Inflammatory macrophage (primary cell): ENCODE results near the gene TSPAN9.
A peak's percentile ranks its signal among the peaks of the same experiment; 100 is the strongest.

Experiments
- DNase-seq, 2 donors: peaks; one replicate each; pipeline ENCODE4 v3.0.0-alpha.2; 2020 to 2022

Gene TSPAN9

DNA sequence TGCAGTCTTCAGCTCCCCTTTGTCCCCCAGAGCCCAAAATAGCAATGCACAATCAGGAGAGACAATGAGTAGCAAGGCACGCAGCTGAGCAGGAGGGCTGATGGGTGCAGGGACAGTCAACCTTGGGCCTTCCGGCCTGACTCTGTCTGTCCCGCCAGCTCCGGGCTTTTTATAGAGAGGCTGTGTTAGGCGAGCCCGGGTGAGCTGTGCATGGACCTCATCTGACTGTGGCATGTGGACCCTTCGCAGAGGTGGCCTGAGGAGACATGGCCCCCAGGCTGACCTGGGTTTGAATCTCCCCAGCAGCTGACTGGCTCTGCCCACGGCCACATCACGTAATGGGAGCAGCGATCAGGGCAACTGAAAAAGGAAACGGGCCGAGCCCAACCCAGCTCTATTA is 177.9 kb downstream of the TSPAN9 start:
- DNase-seq, result no peak

- no peak for DNase-seq
Measured at GRCh38 chr12:3256103-3256631, 179.0 kb downstream of the TSPAN9 start.

DNA sequence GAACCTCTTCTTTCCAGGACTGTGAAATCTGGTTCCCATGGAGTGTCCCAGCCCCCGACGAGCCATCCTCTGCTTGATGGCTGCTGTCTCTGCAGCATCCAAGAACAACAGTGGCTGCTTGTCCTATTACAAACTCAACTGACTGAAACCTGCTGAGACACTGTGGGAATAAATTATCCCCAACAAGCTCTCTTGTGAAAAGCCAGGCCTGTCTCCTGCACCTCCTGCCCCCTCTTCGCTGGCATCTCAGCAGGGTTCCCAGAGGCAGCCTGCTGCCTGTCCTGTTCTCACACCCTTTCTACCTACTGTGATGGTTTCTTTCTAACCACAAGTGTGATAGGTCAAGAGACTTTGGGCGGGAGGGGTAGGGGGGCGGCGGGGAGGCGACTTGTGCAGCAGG is 180.2 kb downstream of the TSPAN9 start:
- DNase-seq, result no peak

GRCh38 chr12:3259973-3260372 is 182.8 kb downstream of the TSPAN9 start:
- DNase-seq, result no peak

DNA sequence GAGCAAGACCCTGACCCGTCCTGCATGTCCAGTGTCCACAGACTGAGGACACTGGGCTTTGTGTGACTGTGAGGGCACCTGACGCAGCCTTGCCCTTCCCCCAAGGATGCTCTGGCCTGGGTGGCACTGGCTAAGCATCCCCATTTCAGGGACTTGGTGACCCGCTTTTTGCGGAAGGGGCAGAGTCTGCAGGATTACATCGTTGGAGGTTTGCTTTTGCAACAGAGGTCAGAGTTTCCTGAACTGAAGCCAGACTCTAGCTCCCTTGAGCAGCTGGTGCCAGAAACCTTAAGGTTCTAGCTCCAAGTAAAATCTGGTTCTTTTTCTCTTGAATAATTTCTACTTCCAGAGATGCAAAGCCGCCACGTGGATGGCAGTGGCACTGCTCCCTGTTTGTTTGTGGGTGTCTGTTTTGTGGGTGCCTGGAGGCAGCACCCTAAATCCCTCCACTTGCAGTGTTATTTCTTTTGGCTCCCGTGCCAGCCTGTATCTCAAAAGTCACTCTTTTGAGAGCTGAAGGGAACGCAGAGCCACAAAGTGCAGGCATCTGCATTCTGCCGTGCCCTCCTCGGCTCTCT is 184.7 kb downstream of the TSPAN9 start:
- peak; percentile 16 to 33 for DNase-seq

DNA sequence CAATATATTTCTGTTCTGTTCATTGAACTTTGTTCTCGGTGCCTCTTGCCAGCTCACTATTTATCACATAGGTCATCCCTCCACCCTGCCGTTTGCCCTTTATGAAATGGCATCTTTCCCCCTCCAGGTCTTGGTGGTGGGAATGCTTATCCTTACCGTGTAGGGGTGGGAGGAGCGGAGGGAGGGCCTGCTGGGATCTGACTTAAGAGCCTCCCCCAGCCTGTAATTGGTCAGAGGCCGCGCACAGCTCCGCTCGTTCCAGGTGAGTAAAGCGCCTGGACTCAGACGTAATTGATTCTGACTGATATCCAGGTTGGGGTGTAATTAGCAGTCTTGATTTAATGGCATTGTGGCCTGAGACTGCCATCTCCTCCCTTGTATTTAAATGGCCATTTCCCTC is 185.3 kb downstream of the TSPAN9 start:
- DNase-seq, result no peak

DNA sequence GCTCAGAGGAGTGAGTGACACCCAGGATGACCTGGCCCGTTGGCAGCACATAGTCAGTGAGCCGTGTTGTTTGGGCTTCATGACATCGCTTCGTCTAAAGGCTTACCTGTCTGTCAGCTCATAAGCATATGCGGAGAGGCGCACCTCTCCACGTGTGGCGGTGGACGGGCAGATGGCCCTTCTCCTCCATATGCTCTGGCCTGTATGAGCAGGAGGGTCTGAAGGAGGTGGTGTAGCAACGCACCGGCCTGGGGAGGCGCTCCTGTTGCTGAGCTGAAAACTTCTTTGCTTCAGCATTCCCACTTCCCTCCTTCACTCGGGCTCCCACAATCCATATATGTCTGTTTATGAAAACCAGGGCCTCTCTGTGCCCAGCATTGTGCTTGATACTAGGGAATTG is 186.1 kb downstream of the TSPAN9 start:
- DNase-seq, result no peak

- no peak for DNase-seq
Measured at GRCh38 chr12:3263939-3264922, 187.1 kb downstream of the TSPAN9 start.

GRCh38 chr12:3265406-3265805 is 188.2 kb downstream of the TSPAN9 start:
- no peak for DNase-seq

DNA sequence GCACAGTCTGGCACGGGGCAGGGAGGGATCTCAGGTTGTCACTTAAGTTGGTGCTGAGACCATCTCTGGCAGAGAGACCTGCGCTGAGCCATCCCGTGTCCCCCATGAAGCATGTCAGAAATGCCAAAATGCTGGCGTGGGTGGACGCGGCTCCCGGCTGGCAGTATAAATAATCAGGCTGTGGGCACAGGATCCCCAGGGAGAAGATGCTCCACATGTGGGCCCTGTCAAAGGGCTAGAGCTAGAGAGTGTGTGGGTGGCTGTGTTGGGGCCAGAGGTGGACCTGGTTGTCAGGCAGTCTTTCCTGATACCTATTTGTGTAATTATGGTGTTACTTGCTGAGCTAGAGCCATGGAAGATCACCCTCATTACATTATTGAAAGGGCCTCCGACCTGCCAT is 189.5 kb downstream of the TSPAN9 start:
- no peak for DNase-seq

DNA sequence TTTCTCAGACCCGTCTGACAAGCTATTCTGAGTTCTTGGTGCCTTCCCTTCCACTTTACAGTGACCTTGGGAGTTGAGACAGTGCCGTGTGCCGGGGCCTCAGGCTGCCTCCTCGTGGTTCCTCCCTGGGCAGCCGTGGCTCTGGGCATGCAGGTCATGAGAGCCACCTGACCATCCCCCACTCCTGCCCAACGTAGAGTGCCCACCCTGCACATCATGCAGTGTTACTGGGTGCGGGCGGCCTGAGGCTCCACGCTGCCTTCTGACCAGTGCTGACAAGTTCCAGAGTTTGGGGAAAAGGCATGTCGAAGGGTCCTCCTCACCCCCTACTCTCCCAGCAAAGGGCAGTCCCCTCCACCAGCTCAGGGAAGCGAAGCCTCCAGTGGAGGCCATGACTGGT is 190.5 kb downstream of the TSPAN9 start:
- DNase-seq, result no peak

- DNase-seq, result no peak
Measured at GRCh38 chr12:3269594-3269993, 192.4 kb downstream of the TSPAN9 start.

DNA sequence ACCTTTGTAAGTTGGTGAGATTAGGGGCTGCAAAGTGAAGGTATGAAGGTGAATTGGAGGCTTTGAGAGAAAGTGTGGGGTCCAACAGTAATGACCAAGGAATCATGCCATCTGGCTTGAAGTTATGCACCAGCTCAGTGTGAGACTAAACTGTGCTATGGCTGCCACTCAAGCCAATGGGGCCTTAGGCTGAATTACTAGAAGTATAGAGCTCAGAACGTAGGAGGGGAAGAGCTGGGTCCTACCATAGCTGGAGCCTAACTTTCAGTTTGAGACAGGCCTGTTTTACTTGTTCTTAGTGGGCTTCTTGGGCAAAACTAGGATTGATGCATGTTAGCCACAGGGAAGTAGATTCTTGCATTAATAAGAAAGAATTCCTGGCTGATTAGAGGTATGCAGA is 194.0 kb downstream of the TSPAN9 start:
- DNase-seq, result no peak

DNA sequence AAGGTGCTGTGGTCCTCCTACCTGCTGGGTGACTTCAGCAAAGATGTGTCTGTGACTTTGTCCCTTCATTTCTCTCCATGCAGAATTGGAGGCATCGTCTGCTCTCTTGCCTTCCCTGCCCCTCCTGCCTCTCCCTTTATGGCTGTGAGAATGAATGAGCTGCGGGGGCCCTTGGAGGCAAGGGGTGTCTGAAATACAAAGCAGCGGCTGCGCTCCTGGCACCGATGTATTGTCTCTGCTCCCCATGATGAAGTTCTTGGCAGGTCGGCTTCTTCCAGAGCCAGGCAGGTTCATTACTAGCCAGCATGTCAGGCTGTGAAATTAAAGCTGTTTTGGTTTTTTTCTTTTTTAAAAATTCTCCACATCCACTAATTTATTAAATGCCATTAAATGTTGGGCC is 194.5 kb downstream of the TSPAN9 start:
- DNase-seq, result no peak

GRCh38 chr12:3272958-3273357 is 195.8 kb downstream of the TSPAN9 start:
- no peak for DNase-seq

DNA sequence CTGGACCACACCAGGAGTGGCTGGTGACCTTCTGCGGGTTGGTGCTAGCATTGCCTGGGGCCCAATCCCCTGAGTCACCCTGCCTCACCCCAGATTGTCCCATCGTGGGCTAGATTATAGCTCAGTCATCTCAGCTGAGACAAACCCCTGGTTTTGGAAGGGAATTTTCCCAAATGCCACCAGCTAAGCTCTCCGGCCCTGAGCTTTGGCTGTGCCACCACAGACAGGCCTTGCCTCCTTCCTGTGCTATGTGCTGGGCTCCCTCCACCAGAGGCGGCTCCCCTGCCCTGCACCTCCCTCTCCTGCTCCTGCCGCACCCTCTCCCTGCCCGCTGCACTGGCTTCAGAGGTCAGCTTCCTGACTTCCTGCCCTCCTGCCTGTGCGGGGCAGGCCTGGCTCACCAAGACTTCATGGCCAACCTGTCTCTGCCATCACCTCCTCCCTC is 196.3 kb downstream of the TSPAN9 start:
- DNase-seq, result no peak

DNA sequence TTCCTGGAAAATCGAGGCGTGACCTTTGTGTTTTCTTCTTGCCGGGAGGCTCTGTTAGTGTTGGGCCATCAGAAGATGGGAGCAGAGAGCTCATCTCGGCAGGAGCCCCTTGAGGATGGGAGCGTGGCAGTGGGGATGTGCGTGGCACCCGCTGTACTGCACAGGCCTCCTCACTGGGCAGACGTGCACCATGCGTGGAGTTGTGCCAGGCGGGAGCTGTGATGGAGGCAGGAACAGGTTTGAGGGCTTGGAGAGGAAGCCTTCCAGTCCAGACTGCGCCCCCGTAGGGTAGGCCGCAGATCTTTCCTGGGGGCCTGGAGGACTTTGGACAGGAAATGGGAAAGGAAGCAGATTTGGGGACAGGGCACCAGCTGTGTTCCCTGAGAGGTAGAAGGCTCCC is 197.5 kb downstream of the TSPAN9 start:
- DNase-seq, result no peak

GRCh38 chr12:3275171-3276041 is 198.2 kb downstream of the TSPAN9 start:
- DNase-seq, result peak; percentile 68 to 72

GRCh38 chr12:3276226-3276625 is 199.0 kb downstream of the TSPAN9 start:
- DNase-seq, result no peak

DNA sequence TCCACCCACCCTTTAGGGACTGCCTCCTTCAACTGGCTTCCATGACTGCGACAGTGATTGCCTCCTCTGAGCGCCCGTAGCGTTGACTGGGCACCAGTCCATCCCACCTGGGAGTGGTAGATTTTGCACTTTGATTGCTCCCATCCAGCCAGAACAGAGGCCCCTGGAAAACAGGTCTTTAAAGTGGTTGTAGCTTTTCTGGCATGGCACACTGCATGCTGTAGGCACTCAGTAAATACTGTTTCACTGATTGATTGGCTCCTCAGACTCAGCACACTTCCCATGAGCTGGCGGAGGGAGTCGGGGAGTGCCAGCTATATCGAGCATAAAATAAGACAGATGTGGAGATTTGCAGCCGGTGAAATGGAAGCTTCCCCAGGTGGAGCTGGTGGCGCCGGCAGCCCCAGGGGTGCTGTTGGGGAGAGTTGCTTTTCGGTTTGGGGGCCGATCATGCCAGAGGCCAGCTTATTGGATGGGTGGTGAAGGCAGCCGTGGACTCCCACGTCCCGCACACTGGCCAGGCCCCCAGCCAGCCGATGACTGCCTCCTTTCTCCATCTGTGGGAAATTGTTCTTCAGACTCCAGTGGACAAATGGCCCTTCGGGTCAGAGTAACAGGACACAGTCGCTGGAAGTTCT is 200.2 kb downstream of the TSPAN9 start:
- DNase-seq, result no peak

GRCh38 chr12:3278681-3279414 is 201.7 kb downstream of the TSPAN9 start:
- no peak for DNase-seq

- no peak for DNase-seq
Measured at GRCh38 chr12:3279415-3279780, 202.2 kb downstream of the TSPAN9 start.
